Endometrial microvascular endothelial cells (primary cell): ENCODE data around the gene WIF1. TPM values are rescaled to one million over a fixed set of nuclear protein-coding genes. Genes with fewer than 3 reads are reported as not detected.

Experiments
- in situ Hi-C: cut with HindIII; loops from 2 replicates; pipeline ENCODE4 v1.10.0; 2017; ENCODE audit warnings: low sequenced_read_pairs, low pct_unique_long_range_greater_than_20kb; ENCODE audit errors: inconsistent ontology term
- total RNA-seq: library from RNA; depleted of rRNA; stranded (reverse); fragments of >200 nt; gene quantifications from one replicate; pipeline ENCODE4 v1.2.3, GENCODE V29; 2015; ENCODE audit errors: inconsistent ontology term

Gene WIF1, protein sequence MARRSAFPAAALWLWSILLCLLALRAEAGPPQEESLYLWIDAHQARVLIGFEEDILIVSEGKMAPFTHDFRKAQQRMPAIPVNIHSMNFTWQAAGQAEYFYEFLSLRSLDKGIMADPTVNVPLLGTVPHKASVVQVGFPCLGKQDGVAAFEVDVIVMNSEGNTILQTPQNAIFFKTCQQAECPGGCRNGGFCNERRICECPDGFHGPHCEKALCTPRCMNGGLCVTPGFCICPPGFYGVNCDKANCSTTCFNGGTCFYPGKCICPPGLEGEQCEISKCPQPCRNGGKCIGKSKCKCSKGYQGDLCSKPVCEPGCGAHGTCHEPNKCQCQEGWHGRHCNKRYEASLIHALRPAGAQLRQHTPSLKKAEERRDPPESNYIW
- total RNA-seq: not detected

DNA sequence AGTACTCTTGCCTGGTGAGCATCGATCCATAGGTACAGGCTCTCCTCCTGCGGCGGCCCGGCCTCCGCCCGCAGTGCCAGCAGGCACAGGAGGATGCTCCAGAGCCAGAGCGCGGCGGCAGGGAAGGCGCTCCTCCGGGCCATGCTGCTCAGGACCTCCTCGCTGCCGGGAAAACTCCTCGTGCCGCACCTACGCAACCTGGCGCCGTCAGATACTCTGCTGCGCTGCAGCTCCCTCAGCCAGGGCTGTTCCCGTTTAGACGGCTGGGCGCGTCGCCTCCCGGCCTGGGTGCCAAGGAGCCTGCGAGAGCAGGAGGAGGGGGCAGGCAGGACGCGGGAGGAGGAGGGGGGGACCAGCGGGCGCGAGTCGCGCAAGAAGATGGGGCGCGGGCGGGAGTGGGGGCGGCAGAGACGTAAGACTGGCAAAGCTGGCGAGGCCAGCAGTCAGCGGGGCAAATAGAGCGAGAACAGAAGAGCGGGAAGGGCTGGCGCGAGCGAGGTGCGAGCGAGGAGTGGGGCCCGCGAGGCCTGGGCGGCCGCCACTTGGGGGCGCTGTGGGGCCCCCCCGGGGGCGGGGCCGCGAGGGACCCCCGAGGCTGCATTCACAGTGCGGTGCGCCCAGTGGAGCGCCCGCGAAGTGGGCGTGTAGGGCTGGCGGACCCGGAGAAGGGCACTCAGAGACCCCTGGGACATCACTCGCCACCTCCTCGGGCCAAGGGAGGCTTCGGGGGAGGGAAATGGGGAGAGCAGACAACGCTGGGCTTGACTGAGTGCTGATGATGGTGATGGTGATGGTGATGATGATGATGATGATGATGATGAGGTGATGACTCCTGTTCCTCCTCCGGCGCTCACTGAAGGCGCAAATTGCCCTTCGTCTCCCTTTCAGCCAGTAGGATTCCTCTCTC lies at the start of gene WIF1:
WIF1 (minus strand) TSS at position 257 of the 907 bp plus-strand sequence; CDS start at position 143, 114 bp downstream.
- in situ Hi-C loops: no loop called here

DNA sequence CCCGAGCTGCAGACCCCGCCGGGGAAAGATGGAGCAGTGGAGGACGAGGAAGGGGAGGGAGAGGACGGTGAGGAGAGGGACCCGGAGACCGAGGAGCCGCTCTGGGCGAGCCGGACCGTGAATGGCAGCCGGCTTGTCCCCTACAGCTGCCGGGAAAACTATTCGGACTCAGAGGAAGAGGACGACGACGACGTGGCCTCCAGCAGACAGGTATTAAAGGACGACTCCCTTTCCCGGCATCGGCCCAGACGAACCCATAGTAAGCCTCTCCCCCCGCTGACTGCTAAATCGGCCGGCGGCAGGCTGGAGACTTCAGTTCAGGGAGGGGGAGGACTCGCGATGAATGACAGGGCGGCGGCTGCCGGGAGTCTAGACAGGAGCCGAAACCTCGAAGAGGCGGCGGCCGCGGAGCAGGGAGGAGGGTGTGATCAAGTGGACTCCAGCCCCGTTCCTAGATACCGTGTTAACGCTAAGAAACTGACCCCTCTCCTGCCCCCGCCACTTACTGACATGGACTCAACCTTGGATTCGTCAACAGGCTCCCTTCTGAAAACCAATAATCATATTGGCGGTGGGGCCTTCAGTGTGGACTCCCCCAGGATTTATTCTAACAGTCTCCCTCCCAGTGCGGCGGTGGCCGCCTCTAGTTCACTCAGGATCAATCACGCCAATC lies 49.2 kb upstream of the WIF1 start:
- in situ Hi-C loops: no loop called here

DNA sequence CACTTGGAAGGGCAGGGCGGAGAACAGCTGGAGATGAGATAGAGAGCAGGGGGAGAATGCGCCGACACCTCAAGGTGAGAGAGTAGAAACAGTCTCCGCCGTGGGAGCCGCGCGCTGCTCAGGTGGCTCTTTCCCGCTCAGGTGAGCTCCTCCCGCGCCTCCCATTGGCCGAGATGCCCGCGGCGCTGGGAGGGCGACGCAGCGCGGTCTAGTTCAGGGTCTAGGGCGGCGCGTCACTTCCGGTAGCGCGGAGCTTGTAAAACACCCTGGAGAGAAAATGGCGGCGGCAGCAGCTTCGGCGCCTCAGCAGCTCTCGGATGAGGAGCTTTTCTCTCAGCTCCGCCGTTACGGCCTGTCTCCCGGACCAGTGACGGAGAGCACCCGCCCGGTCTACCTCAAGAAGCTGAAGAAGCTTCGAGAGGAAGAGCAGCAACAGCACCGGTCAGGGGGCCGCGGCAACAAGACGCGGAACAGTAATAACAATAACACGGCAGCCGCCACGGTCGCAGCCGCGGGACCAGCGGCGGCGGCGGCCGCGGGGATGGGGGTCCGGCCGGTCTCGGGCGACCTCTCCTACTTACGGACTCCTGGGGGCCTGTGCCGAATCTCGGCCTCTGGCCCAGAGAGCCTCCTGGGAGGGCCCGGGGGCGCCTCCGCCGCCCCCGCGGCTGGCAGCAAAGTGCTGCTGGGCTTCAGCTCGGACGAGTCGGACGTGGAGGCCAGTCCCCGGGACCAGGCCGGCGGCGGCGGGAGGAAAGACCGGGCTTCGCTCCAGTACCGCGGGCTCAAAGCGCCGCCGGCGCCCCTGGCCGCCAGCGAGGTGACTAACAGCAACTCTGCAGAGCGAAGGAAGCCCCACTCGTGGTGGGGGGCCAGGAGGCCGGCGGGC lies 48.5 kb upstream of the WIF1 start, which contains the start of gene LEMD3:
LEMD3 (plus strand) TSS at position 264 of the 889 bp plus-strand sequence; CDS start at position 278, 14 bp downstream.
- in situ Hi-C loops: no loop called here

DNA sequence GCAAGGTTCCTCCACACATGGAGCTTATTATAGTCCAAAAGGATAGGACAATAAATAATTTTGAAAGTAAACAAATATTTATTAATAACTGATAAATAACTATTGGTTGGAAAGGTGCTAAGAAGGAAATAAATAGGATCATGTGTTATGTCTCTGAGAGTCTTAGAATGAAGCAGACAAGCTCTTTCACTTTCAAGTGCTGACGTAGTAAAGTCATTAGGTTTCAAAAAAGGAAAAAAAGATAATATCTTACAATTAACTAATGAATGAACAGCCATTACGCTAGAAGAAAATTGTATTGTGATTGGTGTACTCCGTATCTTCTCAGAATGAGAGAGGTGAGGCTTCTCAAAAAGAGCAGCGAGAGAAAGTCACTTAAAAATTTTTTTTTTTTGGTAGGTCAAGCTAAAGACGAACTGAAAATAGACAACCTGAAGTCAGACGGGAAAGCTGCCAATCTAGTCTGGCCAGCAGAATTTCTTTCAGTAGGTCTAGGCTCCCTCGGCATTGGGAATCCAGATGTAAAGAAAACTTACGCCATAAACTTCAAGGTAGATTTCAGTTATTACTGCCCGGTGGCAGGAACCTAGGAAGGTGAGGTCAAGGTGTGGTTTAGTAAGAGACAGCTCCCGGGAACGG lies 47.7 kb upstream of the WIF1 start:
- in situ Hi-C loops: no loop called here

DNA sequence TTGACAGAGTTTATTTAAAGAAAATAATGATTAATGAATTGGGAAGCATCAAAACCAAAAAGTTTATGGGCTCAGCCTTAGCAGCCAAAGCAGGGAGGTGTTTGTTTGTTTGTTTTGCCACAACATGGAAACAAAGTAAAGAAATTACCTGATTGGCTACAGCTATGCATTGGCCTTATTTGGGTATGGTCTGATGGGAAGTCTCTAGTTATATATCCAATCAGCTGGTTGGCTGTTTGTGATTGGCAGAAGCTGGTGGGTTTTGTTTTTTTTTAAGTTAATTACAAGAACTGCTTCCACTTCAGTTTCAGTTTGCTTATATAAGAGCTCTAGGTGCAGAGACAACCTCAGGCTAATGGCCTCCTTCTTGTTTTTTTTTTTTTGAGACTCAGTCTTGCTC lies 43.7 kb upstream of the WIF1 start:
- in situ Hi-C loops: no loop called here

DNA sequence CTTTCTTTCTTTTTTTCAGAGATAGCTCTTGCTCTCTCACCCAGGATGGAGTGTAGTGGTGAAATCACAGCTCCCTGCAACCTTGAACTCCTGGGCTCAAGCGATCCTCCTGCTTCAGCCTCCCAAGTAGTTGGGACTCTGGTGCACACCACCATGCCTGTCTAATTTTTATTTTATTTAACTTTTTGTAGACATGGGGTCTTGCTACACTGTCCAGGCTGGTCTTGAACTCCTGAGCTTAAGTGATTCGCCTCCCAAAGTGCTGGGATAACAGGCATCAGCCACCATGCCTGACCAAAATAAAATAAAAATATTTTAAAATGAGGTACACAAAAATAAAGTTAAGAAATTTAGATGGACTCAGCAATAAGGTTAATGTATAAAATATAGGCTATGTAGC lies 43.1 kb upstream of the WIF1 start:
- in situ Hi-C loops: no loop called here

DNA sequence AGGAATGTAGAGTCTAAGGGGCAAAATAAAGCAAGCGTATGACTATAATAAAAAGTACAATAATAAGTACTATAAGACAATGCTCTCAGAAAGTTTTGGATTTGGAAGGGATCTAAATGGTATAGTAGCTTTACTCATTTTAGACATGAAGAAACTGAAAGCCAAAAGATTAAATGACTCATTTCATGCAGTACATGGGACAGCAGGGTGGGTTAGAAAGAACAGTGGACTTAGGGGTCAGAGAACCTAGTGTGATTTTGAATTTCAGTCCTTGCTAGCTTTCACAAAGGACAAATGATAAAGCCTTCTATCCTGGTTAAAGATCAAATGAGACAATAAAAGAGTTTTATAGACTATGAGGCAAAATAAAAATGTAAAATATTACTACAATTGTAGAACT lies 41.5 kb upstream of the WIF1 start:
- in situ Hi-C loops: no loop called here

DNA sequence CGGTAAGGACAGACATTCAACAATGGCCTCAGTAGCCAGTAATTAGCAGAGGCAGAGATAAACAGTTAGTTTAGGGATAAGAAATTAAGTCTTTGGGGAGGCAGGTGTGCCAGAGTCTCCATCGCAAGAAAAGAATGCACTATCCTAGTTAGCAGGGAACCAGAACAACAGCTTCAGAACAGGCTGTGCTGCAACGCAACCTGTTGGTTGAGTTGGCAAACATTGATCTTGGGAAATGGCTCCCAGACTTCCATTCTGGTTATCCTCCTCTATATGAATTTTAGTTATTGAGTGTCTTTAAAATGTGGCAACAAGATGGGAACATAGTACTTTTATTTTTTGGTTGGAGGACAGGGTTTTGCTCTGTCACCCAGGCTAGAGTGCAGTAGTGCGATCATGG lies 36.0 kb upstream of the WIF1 start:
- in situ Hi-C loops: no loop called here

DNA sequence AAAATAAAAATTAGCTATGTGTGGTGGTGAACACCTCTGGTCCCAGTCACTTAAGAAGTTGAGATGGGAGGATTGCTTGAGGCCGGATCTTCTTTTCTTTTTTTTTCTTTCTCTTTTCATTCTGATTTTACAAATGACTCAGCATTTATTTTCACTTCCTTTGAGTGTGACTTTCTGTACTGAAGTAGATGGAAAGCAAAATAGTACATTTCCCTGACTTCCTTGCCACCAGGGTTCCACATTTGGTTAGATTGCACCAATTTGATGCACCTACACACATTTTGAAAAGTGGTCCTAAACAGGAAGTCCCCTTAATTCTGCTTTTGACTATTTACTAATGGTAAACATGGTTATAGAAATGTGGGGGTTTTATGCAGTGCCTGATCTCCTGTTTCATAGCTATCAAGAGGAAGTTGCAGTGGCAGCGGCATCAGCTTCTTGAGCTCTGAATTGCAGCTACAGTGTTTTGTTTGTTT lies 35.3 kb upstream of the WIF1 start:
- in situ Hi-C loops: no loop called here

DNA sequence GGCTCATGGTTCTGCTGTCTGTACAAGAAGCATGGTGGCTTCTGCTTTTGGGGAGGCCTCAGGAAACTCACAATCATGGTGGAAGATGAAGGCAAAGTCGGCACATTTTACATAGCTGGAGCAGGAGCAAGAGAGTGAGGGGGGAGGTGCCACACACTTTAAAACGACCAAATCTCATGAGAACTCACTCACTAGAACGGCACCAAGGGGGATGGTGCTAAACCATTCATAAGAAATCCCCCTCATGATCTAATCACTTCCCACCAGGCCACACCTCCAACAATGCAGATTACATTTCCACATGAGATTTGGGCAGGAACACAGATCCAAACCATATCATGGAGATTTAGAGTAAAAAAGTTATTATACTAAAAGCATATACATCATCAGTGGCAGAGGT lies 34.7 kb upstream of the WIF1 start:
- in situ Hi-C loops: no loop called here

DNA sequence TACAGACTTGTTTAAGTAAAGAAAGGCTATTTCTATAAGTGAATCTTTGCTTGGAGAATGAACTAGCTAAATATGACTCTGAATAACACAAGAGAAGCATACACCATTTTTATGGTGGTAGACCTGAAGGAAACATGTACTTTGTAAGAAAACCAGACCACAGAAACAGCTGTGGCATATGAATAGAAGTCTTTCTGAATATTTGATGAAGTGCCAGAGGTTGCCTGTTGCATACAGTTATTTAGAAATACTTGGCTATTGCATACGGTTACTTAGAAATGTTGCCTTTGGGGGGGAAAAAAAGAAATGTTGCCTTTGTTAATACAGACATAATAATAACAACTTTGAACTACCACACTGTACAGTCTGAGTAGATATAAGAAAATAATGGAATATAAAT lies 31.5 kb upstream of the WIF1 start:
- in situ Hi-C loops: no loop called here

DNA sequence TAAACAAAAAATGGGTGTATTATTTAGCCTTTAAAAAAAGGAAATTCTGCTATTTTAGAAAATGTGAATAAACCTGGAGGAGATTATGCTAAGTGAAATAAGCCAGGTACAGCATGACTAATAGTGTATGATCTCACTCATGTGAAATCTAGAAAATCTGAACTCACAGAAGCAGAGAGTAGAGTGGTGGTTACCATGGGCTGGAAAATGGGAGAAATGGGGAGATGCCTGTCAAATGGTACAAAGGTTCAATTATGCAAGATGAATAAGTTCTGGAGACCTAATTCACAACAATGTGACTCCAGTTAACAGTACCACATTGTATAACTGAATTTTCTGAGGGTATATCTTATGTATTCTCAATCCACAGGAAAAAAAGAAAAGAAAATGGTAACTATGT lies 30.9 kb upstream of the WIF1 start:
- in situ Hi-C loops: no loop called here

DNA sequence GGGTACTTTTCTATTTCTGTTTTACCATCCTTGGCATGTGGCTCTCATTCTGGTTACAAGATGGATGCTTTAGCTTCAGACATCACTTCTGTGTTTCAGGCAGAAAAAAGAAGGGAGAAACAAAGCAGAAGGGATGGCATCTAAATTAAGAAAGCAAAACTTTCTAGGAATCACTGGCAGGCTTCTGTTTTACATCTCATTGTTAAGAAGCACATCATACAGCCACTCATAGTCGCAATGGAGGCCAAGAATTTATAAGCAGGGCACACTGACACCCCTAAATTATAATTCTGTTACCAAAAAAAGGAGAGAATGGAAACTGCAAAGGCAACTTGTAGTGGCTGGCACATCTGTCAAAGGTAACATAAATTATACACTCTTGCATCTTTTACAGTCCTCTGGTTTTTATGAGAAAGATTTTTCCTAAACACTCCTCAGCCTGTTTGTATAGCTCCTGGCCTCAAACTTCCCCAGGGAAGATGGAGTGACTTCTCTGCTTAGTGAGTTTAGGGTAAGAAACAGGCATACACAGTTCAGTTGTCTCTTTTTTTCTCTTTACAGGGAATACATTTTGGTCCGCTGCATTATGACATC lies 26.3 kb upstream of the WIF1 start:
- in situ Hi-C loops: no loop called here

DNA sequence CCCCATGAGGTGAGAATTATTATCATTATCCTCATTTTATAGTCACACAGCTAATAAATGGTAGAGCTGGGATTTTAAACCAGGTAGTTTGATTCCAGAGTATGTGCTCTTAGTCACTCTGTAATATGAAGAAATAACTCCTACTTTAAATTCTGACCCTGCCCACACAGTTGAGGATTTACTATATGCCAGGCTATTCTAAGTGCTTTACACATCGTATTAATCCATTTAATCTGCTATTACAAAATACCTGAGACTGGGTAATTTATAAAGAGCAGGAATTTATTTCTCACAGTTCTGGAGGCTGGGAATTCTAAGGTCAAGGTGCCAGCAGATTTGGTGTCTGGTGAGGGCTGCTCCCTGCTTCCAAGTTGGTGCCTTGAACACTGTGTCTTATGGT lies 19.6 kb upstream of the WIF1 start:
- in situ Hi-C loops: no loop called here

DNA sequence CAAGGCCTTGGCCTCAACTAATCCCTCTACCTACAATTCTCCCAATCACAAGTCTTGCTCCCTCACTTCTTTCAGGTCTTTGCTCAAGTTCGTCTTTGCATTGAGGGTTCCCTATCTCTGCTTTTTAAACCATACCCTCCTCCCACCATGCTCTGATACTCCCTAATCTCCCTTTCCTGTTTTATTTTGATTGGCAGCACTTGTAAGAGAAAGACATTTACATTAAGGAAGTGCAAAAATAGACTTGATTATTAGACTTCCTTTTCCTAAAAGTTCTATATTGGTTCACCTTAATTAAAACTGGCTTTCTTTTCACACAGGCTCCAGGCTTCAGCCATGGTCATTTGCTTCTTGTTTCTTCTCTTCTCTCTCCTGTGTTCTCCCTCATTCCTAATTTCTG lies 18.3 kb upstream of the WIF1 start:
- in situ Hi-C loops: no loop called here

DNA sequence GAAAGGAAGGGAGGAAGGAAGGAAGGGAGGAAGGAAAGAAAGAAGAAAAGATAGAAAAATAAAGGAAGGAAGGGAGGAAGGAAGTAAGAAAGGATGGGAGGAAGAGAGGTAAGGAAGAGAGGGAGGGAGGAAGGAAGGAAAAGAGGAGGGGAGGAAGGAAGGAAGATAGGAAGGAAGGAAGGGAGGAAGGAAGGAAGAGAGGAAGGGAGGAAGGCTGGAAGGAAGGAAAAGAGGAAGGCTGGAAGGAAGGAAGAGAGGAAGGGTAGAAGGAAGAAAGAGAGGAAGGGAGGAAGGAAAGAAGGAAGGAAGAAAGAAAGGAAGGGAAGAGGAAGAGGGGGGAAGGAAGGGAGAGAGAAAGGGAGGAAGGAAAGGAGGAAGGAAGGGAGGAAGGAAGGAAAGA lies 12.8 kb upstream of the WIF1 start:
- in situ Hi-C loops: no loop called here

DNA sequence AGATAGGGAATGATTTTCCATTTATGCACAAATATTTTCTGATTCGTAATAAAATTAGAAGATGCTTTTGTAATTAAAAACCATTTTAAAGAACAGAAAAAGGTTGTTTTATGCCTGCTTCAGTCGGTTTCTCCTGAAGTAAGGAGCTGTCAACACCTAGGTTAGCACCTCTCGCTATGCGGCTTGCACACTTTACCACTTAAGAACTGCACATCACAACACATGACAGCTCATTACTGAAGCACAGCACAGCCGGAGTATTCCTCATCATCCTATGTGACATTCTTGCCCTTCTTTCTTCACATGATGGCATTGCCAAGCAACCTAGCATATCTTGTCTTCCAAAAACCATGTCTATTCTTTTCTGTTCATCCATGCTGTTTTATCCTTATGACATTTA lies 5.4 kb upstream of the WIF1 start:
- in situ Hi-C loops: no loop called here

DNA sequence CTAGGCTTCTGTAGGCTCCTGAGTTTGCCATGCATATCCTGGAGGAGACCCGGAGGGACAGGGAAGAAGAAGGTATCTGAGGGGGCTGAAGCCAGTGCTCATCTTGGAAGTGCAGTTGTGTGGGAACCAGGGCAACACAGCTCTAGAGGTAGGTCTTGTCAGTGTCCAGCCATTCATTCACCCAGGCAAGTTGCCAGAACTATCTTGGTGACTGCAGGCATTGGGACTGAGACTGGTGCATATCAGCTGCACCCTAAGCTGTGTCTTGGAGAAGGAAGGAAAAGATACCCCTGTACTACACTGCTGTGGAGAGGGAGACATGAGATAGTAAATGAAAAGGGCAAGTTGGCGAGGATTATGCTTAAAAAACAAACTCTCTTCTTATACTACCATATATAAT lies 4.9 kb upstream of the WIF1 start:
- in situ Hi-C loops: no loop called here
